GM18511 (cell line): ENCODE measurements around the gene SLC16A11.
"Not testable (repeated sequence)": the region's sequence is repeated elsewhere in the genome, so short reads cannot be mapped to it uniquely, and the experiment has no call there.

Experiments used
- ATAC-seq: cut with Tn5 transposase; IDR thresholded peaks from one replicate; pipeline ENCODE4 v1.9.1; 2021; ENCODE audit warnings: mild to moderate bottlenecking, moderate library complexity; ENCODE audit not compliant: unreplicated experiment

SLC16A11 gene

DNA sequence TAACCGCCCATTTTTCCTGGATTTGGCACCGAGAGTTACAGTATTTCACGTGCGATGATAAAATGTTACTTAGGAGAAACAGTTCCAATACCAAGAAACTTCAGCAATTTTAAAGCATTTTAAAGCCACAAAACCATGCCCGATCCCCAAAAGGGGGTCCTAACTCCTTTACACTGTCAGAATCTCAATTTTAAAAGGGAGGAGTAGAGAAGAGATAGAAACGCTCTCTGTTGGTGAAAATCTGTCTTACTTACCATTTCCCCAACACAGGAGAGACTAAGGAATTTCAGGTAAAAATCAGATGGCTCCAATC is 32.0 kb downstream of the SLC16A11 start:
- ATAC-seq: no peak

DNA sequence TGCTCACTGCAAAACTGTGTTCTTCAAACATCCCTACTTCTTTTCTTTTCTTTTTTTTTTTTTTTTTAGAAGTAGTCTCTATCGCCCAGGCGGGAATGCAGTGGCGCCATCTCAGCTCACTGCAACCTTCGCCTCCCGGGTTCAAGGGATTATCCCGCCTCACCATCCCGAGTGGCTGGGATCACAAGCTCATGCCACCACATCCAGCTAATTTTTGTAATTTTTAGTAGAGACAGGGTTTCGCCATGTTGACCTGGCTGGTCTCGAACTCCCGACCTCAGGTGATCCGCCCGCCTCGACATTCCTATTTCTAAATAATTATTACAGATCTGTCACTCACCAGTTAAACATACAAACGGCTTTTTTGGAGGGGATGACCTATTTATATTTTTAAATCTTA is 32.5 kb downstream of the SLC16A11 start:
- no peak for ATAC-seq

- no peak for ATAC-seq
Measured at GRCh38 chr17:7010523-7010922, 33.4 kb downstream of the SLC16A11 start.

DNA sequence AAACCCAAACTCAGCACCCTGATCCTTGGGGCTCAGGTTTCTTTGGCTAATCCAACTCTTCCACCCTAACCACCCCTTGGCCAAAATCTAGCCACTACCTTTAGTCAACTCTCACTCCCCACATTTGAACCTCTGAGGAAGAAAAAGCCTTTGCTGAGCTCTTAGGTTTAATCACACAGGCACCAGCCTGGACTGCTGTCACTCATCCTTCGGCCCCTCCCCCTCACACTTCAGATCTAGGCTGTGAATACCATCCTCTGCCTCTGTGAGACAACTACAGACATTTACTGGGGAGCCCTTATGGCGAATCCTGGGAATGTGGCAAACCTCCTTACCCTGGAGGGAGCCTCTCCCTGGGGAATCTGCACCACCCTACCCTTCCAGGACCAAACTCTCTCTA is 36.7 kb downstream of the SLC16A11 start:
- no peak for ATAC-seq

DNA sequence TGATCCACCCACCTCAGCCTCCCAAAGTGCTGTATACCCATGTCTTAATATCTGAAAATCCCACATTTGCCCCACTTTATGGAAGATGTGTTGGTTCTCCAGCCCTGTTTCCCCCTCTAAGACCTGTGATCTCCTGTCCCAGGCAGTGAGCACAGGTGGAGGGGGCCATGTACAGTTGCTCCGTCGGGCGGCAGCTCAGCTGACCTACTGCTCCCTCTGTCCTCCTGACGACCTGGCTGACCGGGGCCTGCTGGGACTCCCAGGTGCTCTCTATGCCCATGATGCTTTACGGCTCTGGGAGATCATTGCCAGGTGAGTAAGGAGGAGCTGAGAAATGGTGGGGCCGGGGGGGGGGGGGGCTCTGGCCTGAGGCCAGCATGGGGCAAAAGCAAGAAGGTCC is 38.2 kb downstream of the SLC16A11 start:
- ATAC-seq: no peak

DNA sequence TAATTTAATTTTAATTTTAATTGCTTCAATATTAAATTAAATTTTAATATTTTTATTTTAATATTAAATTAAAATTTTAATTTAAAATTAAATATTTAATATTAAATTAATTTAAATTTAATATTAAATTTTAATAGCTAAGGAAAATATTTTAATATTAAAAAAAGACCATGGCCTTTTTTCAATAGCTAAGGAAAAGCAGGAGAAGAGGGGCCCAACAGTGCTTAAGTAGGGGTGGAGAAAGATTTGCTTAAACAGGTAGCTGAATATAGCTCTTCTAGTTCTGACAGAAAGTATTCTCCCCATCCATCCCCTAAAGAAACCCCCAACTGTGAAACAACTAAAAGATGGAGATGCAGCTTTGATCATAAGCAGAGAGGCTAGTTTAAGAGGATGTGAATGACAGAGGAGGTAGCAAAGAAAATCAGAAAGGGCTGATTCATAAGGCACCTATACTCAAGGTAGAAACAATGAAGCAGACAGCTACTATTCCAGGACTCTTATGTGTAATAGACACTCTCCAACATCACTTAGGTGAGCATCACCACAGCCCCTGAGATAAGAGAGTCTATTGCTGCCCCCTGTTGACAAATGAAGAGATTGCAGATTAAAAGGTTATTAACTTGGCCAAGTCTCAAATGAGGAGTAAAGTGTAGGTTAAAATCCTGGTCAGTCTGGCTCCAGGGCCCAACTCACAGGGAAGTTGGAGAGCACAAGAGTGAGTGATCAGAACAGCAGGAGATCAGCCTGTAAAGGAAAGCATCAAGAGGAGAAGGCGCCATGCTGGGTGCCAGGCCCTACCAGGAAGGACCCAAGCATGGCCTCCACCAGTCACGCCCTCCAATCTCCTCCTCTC is 39.3 kb downstream of the SLC16A11 start:
- no peak for ATAC-seq

DNA sequence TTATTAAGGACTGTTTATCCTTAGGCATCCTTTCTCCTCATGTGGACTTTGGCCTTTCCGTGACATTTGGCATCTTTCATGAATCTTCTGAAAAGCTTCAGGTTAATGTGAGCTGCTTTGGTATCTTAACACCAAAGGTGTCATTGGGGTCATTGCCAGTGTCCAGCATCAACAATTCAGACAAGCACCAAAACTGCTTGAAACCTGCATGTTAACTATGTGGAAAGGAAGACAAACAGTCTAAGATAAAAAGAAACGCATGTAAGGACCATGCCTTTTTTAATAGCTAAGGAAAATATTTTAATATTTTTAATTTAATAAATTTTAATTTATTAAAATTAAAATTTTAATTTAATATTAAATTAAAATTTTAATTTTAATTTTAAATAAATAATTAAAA is 40.1 kb downstream of the SLC16A11 start:
- no peak for ATAC-seq

DNA sequence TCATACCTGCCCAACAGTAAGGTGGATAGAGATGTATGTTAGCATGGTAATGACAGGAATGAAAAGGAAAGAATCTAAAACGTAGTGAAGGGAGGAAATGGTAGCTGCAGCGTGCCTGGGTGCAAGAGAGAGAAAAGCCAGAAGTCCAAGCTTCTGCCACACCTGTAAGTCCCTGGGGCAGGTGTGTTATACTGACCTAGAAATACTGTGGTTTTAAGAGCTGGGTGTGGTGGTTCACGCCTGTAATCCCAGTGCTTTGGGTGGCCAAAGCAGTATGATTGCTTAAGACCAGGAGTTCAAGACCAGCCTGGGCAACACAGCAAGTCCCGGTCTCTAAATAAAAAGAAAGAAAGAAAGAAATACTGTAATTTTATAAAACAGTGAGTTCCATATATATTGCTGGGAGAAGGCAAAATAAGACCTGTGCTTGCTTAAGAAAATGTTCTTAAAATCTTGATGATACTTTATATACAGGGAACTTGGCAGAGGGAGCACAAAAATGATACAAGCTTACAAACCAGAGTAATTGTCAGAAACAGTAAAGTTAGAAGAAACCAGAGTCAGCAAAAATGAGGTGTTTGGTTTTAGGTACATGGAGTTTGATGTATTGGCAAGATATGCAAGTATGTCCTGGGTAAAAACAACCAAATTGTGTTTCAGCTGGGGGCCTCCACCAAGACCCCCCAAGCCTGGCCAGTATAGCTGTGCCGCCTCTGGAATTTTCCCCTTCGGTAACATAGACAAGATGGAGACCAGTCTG is 41.4 kb downstream of the SLC16A11 start:
- ATAC-seq: no peak

DNA sequence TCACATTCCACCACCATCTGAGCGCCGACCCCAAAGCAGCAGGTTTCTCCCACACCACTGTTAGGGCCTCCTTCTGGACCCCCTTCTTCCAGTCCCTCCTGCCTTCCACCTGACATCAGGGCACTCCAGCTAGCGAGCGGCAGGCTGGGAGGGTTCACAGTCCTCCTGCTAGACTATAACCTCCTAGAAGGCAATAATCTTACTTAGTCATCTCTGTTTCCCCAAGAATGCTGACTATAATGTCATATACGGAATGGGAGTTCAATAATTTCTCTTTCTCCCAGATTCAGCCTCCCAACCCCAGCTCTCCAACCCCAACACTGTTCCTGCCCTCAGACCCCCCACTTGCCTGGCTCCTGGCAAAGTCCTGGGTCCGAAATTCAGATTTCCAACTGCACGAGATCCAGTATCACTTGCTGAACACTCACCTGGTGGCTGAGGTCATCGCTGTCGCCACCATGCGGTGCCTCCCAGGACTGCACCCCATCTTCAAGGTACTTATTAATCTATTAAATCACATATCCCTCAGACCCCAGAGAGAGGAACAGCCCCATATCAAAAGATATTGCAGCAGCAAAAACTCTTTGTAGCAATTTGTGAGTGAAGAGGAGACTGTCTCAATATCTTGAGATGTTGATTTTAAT is 42.5 kb downstream of the SLC16A11 start:
- ATAC-seq: no peak

DNA sequence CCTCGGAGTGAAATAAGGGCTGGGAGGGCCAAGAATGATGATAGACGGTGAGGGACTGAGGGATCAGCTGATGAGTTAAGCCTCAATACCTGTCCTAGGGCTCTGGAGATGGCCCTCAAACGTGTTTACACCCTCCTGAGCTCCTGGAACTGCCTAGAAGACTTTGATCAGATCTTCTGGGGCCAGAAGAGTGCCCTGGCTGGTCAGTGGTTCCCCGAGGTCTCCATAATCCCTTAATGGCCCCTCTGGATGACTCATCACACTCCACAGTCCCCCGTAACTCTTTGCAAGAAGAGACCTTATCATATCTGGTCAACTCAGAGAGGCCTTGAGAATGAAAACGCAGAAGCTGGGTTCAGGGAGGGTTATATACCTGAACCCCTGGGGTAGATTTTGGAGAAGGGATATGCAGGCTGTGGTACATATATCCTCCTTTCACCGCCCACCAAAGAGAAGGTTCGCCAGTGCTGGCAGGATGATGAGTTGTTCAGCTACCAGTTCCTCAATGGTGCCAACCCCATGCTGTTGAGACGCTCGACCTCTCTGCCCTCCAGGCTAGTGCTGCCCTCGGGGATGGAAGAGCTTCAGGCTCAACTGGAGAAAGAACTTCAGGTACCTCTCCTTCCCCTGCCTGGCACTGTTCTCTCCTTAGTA is 44.9 kb downstream of the SLC16A11 start:
- no peak for ATAC-seq

DNA sequence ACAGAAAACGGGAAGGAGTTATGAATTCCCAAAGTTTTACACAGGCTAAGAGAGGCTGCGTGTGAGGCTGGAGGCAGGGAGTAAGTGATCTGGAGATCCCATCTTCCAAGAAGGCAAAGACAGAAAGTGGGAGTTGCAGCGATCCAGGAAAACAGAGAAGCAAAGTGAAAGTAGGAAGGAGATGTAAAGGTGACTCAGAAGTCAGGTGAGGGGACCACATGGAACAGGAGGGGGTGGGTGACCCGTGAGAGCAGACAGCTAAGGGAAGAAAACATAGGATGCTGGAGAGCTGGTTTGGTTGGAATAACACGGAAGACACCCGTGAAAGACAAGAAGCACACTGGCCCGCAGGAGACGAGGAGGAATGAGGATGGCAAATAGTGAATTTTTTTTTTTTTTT is 46.7 kb downstream of the SLC16A11 start:
- ATAC-seq: no peak

- no peak for ATAC-seq
Measured at GRCh38 chr17:6996256-6997011, 47.5 kb downstream of the SLC16A11 start.

GRCh38 chr17:6995500-6996255 is 48.2 kb downstream of the SLC16A11 start, which contains the start of gene ALOX12:
Gene ALOX12 (plus strand): TSS chr17:6996049. CDS start chr17:6996118, 69 bp downstream.
- ATAC-seq: no peak

GRCh38 chr17:6994666-6995256 is 49.1 kb downstream of the SLC16A11 start:
- ATAC-seq: no peak

DNA sequence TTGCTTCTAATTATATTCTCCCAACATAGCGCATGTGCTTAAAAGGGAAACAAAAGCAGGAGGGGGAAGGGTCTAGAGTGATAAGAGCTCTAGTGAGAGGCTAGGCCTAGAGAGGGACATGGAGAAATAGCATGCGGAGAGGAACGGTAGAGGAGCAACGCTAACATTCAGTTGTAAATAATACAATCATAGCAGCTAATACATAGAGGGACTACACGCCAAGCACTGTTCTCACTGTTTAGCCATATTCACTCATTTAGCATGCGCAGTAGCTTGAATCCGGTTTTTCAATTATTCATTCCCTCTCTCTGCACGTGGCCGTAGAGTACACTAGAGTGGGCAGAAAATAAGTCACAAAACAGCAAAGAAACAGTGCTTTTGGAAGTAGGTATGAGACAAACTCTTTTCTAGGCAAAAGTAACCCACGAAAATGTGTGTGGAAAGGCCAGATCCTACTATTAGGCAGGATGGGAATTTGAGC is 49.7 kb downstream of the SLC16A11 start:
- no peak for ATAC-seq

DNA sequence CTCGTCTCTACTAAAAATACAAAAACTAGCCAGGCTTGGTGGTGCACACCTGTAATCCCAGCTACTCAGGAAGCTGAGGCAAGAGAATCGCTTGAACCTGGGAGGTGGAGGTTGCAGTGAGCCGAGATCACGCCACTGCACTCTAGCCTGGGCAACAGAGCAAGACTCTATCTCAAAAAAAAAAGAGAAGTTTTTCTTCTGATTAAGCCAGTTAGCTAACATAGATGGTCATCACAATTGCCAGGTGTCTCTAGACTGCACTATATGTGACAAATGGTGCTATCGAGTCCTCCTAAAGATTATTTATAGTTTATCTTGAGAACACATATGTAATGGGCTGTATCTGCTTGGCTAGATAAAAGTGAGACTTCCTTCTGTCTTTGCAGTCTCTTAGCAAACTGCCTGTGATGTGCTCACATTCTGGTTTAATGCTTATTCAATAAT is 50.3 kb downstream of the SLC16A11 start:
- not testable (repeated sequence) for ATAC-seq
